HG03469 (cell line): ENCODE results near the gene TCAF1.
A peak's percentile ranks its signal among the peaks of the same experiment; 100 is the strongest.
"Not testable (repeated sequence)": the region's sequence is repeated elsewhere in the genome, so short reads cannot be mapped to it uniquely, and the experiment has no call there.

Experiments
- ATAC-seq: cut with Tn5 transposase; IDR thresholded peaks from one replicate; pipeline ENCODE4 v1.9.1; 2021; ENCODE audit warnings: mild to moderate bottlenecking, moderate library complexity, moderate number of reproducible peaks; ENCODE audit not compliant: unreplicated experiment

TCAF1 gene

DNA sequence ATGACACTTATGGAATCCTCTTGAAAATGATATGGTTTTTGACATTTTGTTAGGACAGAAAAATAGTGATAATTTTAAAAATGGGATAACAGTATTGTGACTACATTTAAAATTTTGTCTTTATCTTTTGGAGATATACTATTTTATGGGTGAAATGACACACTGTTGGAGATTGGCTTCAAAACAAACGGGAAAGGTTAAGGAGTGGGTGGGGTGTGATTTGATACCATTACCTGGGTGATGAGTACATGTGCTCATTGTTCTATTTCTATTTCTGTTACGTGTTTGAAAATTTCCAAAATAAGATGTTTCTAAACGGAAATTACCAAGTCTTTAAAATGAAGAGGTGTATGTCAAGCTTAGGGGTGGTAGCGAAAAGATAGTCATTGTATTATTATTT, 28.7 kb downstream of the TCAF1 start:
- not testable (repeated sequence) for ATAC-seq

DNA sequence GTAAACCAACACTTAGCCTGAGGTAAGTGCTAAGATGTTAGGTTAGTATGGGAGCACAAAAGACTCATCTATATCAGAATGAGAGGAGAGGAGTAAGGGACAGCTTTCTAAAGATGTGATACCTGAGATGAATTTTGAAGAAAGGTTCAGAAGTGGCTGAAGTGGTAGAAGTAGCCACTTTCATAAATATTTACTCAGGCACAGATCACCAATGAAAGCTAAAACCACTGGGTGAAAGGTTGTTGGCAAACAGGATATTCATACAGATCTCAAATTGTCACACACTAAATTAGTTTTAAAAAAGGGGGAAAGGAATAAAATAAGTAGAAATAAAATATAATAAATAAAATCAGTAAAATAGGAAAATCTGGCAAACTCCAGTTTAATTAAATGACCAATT, 30.4 kb downstream of the TCAF1 start:
- ATAC-seq, result not testable (repeated sequence)

DNA sequence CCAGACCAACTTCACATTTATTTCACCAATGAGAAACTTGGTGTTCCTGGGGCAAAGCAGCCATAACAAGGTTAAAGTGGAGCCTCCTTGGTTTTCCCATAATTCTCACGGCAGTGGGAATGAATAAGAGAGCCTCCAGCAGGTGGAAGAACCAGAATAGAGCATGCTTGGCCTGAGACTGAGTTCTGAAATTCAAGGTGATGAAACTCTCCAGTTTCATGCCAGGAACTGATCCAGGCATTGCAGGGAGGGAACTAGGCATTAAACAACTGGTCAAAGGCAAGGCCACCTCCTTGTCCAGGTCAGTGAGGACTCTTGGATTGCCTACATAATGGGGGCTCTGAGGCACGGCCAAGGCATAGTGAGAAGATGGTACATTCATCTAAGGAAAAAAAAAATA, 44.0 kb downstream of the TCAF1 start:
- not testable (repeated sequence) for ATAC-seq

DNA sequence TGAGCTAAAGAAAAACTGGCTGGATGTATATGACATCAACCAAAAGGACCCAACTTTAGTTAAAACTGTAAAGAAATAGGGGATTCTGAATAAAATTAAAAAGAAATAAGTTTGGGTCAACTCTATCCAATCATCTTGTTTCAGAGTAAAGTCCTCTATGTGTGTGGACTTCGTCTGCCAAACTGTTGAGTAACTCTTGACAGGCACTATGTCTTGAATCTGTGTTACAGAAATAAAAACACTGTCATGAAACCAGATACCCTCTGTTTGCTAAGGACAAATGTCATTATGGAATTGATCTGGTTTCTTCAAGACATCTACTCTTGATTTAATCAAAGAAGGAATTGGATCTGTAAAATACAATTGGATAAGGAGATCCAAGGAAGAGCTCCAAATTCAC, 46.5 kb downstream of the TCAF1 start:
- ATAC-seq, result not testable (repeated sequence)

DNA sequence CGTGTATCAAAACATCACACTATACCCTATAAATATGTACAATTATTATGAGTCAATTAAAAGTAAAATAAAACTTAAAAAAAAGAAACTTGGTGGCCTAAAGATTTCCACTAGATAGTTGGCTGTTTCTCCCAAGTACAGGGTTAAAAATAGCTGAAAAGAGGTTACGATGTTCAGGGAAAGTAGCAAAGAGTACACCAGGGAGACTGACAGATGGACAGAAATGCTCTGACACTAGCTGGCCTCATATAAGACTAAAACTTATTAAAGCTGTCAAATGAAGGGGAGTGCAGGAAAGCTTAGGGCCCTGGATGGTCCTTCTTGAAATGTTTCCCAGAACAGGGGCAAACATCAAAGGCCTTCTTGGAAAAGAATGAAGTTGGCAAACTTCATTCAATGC, 51.3 kb downstream of the TCAF1 start:
- ATAC-seq, result no peak

DNA sequence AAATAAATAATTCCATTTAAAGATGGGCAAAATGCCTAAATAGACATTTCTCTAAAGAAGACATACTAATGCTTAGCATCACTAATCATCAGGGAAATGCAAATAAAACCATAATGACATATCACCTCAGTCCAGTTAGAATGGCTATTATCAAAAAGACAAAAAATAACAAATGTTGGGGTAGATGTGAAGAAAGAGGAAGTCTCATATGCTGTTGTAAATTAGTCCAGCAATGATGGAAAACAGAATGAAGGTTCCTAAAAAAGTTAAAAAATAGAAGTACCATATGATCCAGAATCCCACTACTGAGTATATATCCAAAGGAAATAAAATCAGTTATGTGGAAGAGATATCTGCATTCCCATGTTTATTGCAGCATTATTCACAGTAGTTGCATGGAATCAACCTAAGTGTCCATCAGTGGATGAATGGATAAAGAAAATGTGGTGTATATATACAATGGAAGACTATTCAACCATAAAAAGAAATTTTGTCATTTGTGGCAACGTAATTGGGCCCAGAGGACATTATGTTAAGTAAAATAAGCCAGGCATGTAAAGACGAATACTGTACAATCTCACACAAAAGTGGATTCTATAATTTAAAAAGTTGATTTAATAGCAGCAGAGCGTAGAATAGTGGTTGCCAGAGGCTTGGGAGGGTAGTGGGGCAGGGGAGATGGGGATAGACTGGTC, 52.0 kb downstream of the TCAF1 start:
- ATAC-seq, result no peak

DNA sequence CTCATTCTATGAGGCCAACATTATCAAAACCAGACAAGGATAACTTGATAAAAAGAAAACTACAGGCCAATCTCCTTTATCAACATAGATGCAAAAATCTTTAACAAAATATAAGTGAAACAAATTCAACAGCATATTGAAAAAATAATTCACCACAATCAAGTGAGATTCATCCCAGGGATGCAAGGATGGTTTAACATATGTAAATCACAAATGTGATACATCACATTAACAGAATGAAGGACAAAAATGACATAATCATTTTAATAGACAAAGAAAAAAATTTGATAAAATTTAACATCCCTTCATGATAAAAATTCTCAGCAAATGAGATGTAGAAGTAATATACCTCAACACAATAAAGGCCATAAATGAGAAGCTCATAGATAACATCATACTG, 53.8 kb downstream of the TCAF1 start:
- no peak for ATAC-seq

DNA sequence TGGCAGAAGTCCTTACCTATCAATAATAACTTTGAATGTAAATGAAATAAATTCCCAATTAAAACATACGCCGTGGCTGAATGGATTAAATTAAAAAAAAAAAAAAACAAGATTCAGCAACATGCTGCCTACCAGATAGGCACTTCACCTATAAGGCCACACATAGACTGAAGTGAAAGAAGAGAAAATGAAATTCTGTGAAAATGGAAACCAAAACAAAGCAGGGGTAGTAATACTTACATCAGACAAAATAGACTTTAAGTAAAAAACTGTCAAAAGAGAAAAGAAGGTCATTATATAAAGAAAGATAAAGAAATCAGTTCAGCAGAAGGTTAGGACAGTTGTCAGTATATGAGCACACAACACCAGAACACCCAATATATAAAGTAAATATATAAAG, 55.3 kb downstream of the TCAF1 start:
- no peak for ATAC-seq

DNA sequence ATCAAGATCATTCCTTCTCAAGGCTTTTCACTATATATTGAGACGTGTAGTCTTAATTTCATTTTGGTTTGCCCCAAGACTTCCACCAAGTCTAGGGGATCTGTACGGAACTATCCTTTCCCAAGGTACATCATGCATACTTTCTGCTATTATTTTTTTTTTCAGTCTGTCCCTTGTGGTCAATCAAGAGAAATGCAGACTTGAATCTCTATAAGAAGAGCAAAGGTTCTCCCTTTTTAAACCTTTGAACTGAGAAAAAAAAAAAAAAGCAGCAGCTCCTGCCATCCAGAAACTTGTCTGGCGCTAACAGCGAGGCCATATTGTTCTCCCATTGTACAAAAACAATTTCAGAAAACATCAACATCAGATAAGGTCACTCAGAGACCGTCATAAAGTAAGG, 60.3 kb downstream of the TCAF1 start:
- not testable (repeated sequence) for ATAC-seq

DNA sequence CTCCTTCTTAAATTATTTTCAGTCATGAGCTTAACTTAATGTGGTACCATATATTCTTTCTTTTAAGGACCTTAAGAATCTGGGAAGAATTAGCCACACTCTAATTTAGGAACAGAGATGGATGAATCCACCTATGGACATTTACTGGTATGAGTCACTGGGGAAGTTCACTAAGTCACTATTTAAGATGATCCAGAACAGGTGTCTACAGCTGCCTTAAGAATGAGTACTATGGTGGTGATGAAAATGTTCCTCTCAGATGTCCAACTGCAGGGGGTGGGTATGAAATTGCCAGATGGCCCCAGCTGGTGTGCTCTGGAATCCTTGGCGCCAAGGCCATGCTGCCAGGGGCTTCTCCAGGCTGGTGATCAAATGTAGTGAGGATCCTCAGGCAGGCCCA, 61.9 kb downstream of the TCAF1 start:
- ATAC-seq, result not testable (repeated sequence)

DNA sequence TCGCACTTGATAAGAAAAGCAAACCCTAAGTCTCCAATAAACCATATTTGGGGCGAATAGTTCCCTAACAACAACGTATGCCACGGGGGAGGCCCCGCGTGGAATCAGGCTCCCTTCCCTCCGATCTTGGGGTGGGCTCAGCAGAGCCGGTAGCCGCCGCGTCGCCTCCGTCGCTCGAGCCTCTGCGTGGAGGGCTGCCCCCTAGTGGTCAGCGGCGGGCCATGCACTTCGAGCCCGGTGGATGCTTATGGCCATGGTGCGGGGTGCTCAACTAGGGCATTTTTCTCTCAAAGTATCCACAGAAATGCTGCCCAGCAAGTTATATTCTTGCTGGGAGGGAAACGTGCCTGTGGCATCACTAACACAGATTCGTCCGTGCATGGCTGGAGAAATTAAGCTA, 64.8 kb downstream of the TCAF1 start:
- peak; percentile 40 for ATAC-seq

DNA sequence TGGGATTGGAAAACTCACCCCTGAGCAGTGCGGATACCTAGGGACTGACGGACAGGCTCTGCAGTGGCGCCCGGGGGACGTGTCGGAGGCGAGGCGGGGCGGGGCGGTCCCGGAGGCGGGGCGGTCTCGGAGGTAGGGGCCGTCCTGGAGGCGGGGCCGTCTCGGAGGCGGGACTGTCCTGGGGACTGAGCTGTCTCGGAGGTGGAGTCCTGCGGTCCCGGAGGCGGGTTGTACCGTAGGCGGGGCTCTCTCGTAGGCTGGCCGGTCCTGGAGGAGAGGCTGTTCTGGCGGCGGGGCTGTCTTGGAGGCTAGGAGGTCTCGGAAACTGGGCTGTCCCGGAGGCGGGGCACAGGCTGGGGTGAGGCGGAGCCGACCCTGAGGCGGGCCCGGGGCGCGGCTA, 65.4 kb downstream of the TCAF1 start:
- ATAC-seq, result peak; percentile 75

DNA sequence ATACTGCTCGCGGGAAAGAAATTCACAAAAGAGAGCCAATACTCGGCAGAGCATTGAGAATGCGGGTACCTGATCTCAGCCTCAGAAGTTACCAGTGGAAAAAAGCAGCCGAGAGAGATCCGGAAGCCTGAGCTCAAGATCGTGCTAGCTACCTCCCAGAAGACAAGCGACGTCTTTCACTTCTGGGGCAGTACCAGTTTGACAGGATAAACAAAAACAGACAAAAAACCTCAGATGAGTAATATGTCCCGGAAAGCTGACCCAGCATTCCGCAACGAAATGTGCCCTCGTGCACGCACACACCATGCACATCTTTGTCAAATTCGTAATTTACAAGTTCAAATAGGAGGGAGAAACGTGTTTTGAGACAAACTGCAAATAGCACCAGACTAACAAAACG, 65.9 kb downstream of the TCAF1 start:
- ATAC-seq, result peak; percentile 26

DNA sequence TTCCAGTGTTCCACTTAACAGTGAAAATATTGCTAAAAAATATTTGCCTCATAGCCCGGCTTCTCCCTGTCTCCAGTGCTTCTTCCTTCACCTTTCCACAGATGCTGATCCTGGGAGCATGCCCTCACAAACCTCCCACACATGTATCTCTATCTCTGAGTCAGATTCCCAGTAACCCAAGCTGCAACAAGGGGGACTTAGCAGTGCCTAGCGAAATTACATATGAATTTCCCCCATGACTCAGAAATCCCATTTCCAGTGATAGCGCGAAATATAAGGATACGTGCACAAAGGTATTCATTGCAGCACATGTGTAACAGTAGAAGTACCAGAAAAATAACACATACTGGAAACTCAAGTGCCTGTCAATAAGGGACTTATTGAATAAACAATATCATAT, 75.4 kb downstream of the TCAF1 start:
- not testable (repeated sequence) for ATAC-seq

DNA sequence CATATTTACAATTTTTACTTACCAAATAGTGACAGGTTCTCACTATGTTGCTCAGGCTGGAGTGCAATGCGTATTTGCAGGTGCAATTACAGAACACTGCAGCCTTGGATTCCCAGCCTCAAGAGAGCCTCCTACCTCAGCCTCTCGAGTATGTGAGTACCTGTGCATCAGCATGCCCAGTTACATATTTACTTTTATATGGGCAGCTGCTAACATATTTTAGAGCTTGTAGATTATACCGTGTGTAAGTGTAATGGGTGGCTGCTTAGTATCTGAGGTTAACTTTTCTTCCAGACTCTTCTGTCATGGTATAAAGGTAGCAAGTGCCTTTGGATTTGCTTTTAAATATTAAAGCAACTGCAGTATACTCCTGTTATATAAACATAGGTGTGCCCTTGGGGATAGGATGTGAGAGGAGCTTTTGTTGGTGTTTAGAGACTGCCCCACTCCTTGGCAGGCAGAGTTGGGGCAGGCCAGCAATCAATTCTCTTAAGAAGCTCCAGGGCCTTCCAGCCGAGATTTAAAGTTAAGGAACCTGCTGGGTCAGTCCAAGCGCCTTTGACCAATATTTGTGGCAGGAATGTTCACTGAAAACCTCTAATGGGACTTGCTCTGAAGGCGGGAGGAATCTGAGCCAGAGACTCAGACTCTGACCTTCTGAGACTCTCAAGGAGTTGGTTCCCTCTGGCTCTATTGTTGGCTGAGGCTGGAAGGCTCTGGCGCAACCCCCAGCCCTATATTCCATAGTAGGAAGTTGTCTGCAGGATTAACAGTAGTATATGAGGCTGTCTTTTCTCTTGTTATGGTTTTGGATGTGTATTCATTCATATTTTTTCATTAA, 77.5 kb downstream of the TCAF1 start:
- not testable (repeated sequence) for ATAC-seq

DNA sequence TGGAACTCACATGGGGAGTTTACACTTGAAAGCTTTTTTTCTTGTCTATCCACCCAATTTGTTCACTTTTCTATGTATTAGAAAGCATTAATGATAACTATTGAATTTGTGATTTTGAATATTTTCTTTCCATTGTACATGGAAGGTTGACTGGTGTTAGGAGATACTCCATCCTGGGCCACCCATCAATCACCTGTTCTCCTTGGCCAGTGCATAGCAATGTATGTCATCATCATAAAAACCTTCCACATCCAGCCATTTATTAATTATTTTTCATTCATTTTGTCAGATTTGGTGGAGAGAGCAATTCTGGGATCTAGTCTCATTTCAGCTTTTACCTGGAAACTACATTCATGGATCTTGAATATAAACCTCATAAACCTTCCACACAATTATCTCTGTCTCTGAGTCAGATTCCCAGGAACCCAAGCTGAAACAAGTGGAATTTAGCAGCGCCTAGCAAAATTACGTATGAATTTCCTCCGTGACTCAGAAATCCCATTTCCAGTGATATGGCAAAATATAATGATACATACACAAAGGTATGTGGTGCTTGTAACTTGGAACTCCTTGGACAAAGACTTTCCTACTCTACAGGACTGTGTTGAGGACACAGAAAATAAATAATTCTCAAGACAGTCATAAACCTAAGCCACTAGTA, 78.2 kb downstream of the TCAF1 start:
- not testable (repeated sequence) for ATAC-seq

DNA sequence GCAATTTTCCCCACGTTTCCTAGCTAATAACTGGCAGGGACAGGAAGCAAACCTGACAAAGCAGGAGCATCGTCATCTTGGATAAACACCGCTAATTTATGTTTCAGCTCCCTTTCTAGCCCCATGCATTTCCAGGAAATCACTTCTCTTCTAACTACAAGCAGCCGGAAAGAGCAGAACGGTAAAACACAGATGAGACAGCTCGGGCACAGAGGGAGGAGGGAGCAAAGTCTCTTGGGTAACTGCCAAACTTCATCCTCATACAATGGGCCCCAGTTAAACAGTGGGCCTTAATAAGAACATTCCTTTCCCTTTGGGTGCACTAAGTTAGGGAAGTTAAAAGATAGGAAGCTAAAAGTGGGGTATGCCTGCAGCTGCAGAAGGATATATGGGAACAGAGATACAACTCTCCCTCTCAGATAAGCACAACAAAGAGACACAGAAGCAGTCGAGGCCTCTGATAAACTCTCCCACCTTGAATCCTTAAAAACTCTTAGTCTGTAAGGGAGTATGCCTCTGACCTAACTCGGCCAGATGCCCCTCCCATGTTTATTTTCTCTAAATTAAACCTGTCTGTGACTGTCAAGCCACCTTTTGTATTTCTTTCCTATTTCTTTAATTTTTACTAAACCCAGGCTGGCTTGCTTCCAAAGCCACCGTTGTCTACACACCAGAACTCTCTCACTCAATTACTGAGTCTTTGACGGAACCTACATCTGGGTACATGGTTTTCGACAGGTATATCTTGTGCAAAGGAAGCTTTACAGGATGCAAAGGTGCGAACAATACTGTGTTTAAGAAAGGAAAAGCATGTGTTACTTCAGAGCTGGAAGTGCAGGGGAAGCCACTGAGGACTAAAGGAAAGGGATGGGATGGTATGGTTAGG, 80.3 kb downstream of the TCAF1 start:
- ATAC-seq, result not testable (repeated sequence)

DNA sequence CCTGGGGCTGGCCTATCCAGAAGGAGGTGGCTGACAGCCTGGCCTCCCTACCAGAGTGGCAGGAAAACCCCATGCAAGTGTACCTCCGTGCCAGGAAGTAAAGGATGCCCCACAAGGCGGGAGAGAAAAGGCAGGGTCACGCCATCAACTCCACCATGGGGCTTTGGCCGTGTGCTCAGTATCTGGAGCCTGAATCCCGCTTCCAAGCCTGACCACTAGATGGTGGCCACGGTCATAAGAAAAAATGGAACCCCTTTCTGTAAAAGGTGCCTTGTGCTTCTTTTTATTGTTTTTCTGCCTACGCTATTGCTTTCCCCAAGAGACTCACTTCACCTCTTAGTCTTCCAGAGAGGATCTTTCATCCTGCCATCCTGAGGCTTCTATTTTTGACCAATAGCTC, 84.1 kb downstream of the TCAF1 start:
- ATAC-seq, result peak; percentile 51

DNA sequence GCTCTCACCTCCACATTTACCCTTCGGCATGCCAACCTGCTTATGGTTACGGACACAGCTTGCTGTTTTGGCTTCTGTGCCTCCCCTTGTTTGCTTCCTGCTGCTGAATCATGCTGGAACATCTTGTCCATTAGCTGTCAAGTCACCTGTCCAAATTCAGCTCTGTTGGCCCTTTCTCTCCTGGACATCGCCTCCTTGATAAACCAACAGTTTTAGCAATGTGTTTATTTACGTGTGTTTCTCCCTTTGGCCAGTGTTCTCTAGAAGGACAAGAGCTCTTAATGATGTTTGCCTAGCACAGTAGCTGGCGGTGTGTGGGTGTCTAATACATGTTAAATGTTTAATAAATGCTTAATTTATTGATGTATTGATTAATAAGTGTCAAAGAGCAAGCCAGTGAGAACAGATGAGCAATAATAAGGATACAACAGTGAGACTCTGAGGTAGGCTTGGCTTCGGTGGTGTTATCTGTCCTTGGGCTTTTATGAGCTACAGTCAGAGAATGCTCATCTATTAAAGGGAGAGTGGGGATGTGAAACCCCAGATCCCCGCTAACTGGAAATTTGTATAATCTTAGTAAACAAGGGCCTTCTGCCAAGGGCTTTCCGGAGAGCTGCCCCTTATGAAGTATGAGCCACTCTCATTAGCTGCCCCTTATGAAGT, 85.4 kb downstream of the TCAF1 start:
- ATAC-seq, result not testable (repeated sequence)

DNA sequence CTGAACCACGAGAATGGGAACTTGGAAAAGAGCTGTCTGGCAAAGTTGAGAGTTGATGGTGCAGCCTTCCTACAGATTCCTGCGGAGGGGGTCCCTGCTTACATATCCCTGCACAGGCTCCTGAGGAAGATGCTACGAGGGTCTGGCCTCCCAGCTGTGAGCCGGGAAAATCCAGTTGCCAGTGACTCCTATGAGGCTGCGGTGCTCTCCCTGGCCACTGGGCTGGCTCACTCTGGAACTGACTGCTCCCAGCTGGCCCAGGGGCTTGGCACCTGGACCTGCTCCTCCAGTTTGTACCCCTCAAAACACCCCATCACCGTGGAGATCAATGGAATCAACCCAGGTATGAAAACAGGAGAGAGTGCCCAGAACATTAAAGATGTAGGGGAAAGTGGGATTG, 91.3 kb downstream of the TCAF1 start:
- not testable (repeated sequence) for ATAC-seq
